VCaP (cell line): ENCODE measurements around the gene TBL3.
A peak's percentile ranks its signal among the peaks of the same experiment; 100 is the strongest.

ENCODE experiments used
- H3K27ac ChIP-seq: fragments of 450-650 bp; 2 replicates; pipeline ENCODE4 v1.5.1; 2017
- TF ChIP-seq, protein P1 (sequence below): fragments of 450-650 bp; conservative IDR thresholded peaks from 2 replicates; pipeline ENCODE4 v1.5.1; 2017; ENCODE audit warnings: mild to moderate bottlenecking, moderate library complexity

The TBL3 gene

DNA sequence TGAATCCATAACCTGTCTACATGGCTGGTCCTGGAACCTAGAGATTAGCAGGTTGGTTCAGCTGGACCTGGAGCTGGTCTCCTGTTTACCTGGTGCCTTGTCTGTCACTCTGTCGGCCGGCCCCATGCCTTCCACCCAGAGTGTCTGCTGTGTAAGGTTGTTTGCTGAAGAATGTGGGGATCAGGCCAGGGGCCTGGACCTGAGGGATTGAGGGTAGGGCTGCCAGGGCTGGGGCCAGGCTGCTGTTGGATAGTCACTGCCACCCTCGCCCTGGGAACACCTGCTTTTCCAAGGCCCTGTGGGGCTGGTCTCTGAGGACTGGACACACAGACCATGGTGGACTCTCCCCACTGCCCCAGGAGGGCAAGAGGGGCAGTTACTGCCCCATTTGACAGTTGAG, 56.3 kb downstream of the TBL3 start:
- peak overlapping the region; percentile 79 for H3K27ac ChIP-seq
- TF ChIP-seq, protein P1, sequence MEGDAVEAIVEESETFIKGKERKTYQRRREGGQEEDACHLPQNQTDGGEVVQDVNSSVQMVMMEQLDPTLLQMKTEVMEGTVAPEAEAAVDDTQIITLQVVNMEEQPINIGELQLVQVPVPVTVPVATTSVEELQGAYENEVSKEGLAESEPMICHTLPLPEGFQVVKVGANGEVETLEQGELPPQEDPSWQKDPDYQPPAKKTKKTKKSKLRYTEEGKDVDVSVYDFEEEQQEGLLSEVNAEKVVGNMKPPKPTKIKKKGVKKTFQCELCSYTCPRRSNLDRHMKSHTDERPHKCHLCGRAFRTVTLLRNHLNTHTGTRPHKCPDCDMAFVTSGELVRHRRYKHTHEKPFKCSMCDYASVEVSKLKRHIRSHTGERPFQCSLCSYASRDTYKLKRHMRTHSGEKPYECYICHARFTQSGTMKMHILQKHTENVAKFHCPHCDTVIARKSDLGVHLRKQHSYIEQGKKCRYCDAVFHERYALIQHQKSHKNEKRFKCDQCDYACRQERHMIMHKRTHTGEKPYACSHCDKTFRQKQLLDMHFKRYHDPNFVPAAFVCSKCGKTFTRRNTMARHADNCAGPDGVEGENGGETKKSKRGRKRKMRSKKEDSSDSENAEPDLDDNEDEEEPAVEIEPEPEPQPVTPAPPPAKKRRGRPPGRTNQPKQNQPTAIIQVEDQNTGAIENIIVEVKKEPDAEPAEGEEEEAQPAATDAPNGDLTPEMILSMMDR, result no peak

DNA sequence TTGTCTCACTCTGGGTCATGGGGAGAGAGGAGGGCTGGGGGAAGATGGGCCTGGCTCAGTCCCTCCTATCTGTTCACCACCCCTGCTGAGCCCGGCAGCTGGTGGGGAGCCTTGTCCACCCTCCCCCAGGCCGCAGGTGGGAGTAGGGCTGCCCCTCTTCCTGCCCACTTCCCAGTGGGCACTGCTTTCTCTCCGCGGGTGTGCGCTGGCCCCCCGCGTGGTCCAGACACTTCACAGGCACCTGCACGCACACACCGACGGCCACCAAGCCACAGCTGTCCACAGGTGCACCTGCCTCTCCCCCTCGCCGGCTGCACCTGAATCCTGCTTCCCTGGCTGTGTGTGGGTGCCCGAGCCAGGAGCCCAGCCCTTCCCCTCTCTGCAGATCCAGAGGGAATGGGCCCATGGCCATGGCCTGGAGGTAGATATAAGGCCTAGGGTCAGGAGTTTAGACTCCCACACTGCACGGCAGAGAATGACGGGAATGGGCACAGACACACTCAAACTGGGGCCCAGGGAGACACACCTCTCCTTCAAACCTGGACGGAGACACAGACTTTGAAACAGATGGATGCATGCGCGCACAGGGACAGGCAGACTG, 56.9 kb downstream of the TBL3 start:
- no peak overlapping the region; the same call in 1 of the 2 replicates for H3K27ac ChIP-seq
- TF ChIP-seq, protein P1, result no peak

DNA sequence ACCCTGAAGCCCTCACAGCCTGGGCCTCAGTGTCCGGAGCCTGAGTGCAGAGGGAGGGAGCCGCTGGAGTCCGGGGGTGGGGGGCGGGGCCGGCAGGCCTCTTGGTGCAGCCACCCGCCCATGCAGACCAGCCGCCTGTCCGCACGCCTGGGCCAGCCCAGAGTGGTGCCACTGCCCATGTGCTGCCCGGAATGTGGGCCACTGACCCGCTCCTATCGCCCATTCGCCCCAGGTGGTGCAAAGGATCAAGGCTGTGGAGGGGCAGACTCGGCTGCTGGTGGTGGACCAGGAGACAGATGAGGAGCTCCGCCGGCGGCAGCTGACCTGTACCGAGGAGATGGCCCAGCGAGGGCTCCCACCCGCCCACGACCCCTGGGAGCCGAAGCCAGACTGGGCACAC, 57.5 kb downstream of the TBL3 start:
- no peak overlapping the region for H3K27ac ChIP-seq
- TF ChIP-seq, protein P1, result no peak

DNA sequence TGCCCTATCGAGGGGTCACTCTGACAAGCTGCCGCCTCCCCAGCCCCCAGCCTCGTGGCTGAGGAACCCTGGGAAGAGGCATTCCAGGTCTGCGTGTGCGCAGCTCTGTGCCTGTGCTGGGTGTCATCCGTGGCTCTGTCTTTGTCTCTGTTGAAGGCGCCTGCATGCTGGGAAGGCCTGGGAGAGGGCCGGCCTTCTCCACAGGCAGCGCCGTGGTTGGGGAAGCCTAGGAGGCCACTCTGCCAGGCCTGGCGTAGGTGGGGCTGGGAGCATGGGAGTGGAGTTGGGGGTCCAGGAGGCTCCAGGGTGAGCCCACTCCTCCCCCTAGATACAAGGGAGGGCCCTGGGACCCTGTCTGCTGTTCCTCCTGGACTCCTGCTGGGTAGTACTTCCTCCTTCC, 58.2 kb downstream of the TBL3 start:
- TF ChIP-seq, protein P1, result no peak
- H3K27ac ChIP-seq, result no peak overlapping the region

DNA sequence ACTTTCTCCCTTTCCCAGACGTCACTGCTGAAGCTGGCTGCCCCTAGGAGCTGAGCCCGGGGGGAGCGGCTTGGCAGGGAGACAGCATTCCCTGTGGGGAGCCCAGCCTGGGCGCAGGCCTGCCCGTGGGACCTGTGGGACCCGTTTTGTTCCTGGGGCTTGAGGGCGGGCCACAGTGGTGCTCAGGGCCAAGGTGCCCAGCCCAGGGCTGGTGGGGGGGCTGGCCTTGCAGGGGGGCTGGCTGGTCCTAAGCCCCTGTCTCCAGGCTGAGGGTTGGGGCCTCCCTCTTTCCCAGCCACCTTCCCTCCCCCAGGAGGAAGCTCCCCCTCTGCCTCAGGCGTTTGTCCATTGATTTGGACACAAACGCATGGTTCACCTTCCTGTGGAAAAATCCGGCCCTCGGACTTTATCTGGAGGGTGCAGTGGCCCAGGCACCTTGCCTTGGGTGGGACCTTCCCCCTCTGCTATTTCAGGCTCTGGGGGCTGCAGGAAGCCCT, 59.3 kb downstream of the TBL3 start:
- no peak overlapping the region for H3K27ac ChIP-seq
- TF ChIP-seq, protein P1, result no peak
